Measurements from ENCODE around the gene TMEM151B. TPM values are rescaled to one million over a fixed set of nuclear protein-coding genes. Genes with fewer than 3 reads are reported as not detected.
A peak's percentile ranks its signal among the peaks of the same experiment; 100 is the strongest.

Gene TMEM151B
- total and polyA plus RNA-seq, 2 of the 13 experiments (the other 11 are each of a cell fraction or from before 2014, with no cell fraction given): not detected

GRCh38 chr6:44223319-44224028 lies 46.8 kb upstream of the TMEM151B start, which contains the start of gene SLC29A1 (continued):
- TF ChIP-seq ZNF646 (CRISPR knock-in tag; IDR thresholded peaks at IDR 0.05) (no peak), STAT6 (CRISPR knock-in tag; IDR thresholded peaks at IDR 0.05; ENCODE audit: borderline replicate concordance) (no peak), ZNF574 (CRISPR knock-in tag; IDR thresholded peaks at IDR 0.05) (peak; percentile 81; the same call in 1 of the 2 replicates), AKAP8 (CRISPR knock-in tag; IDR thresholded peaks at IDR 0.05) (peak; percentile 90), ZNF891 (CRISPR knock-in tag; IDR thresholded peaks at IDR 0.05) (no peak; the same call in 1 of the 2 replicates), ZNF619 (CRISPR knock-in tag; IDR thresholded peaks at IDR 0.05) (no peak), TIGD3 (CRISPR knock-in tag; IDR thresholded peaks at IDR 0.05; ENCODE audit: borderline replicate concordance) (no peak), NAIF1 (CRISPR knock-in tag; IDR thresholded peaks at IDR 0.05; ENCODE audit: borderline replicate concordance) (no peak), CC2D1A (CRISPR knock-in tag; IDR thresholded peaks at IDR 0.05) (no peak), ZNF7 (CRISPR knock-in tag; IDR thresholded peaks at IDR 0.05) (no peak), TARDBP (CRISPR knock-in tag; IDR thresholded peaks at IDR 0.05) (0 out of 2 replicates have a peak, but pooled peaks have one; percentile 13)
- TF ChIP-seq, protein P1, sequence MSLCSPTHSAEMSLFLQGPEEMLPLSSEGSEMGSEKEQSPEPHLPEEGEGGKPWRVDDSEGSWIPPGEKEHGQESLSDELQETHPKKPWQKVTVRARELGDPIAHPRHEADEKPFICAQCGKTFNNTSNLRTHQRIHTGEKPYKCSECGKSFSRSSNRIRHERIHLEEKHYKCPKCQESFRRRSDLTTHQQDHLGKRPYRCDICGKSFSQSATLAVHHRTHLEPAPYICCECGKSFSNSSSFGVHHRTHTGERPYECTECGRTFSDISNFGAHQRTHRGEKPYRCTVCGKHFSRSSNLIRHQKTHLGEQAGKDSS (CRISPR knock-in tag; IDR thresholded peaks at IDR 0.05; ENCODE audit: borderline replicate concordance, low read depth): peak; percentile 31; the same call in 1 of the 2 replicates

All from HepG2 (cell line).